Adrenal gland (tissue), 12 donors: ENCODE results near the gene SLC37A1. TPM values are rescaled to one million over a fixed set of nuclear protein-coding genes. Genes with fewer than 3 reads are reported as not detected.

Experiments used
- DNase-seq, 7 donors: peaks; one replicate each; pipeline ENCODE4 v3.0.0-alpha.2; 2019 to 2020
- H3K27ac ChIP-seq, 5 donors: fragments of 200-600 bp; sonication (generic) in 4 of 5; 1 replicate in 3 of 5; 2 replicates in 2 of 5; pipeline versions ENCODE4 v1.5.1 to v1.8.0; 2016 to 2020; ENCODE audit warnings: mild to moderate bottlenecking in 1 of 5
- H3K27me3 ChIP-seq: fragments of 200-600 bp; 2 replicates; pipeline ENCODE4 v1.8.0; 2021
- H3K36me3 ChIP-seq, 2 donors: fragments of 200-600 bp; replicated peaks in 1 of 2; 1 replicate in 1 of 2; 2 replicates in 1 of 2; pipeline versions ENCODE4 v1.5.1 to v1.8.0; 2018 to 2022
- H3K4me1 ChIP-seq, 2 donors: fragments of 200-600 bp; replicated peaks in 1 of 2; 1 replicate in 1 of 2; 2 replicates in 1 of 2; pipeline versions ENCODE4 v1.5.1 to v1.8.0; 2018 to 2021
- H3K4me3 ChIP-seq, 4 donors: fragments of 200-600 bp; sonication (generic) in 3 of 4; one replicate each; pipeline ENCODE4 v1.5.1; 2016 to 2018
- H3K9me3 ChIP-seq, 3 donors: fragments of 200-600 bp; sonication (generic) in 1 of 3; replicated peaks in 1 of 3; 1 replicate in 2 of 3; 2 replicates in 1 of 3; pipeline versions ENCODE4 v1.5.1 to v1.8.0; 2016 to 2021
- POLR2A ChIP-seq, 2 donors: fragments of 450-650 bp; IDR thresholded peaks; one replicate each; pipeline ENCODE4 v1.6.1; 2017; ENCODE audit warnings: antibody characterized with exemption in 2 of 2, mild to moderate bottlenecking in 2 of 2, moderate library complexity in 1 of 2
- WGBS, 4 donors: extraction: QIAGEN DNeasy Blood & Tissue Kit in 2 of 4; methylation state at CpG; one replicate each; pipeline versions ENCODE4 v1.1.5 to v1.1.7; 2013 to 2017; 5-methylcytosine and 5-hydroxymethylcytosine counted together
- intact Hi-C, 2 donors: fragments of 100-400 bp; cut with DNase I; formaldehyde crosslinking; loops; one replicate each; pipeline versions ENCODE4 v1.14.1 to v1.15.0; 2022 to 2023
- polyA plus RNA-seq, 3 donors: library from polyadenylated mRNA; stranded (reverse); fragments of 200-250 nt in 2 of 3; fragments of 350-450 nt in 1 of 3; fragmentation: Illumina TruSeq in 1 of 3; extraction: RNeasy Lipid Tissue Mini Kit (QIAGEN cat#74804) in 1 of 3; gene quantifications; one replicate each; pipeline ENCODE4 v1.2.3, GENCODE V29; 2013 to 2014
- total RNA-seq, 9 donors: library from RNA; depleted of rRNA in 4 of 9; stranded (reverse); fragments of >200 nt in 4 of 9; fragments of 120-200 nt in 1 of 9; fragmentation: NEBNext Ultra II Directional in 1 of 9; extraction: Animal tissue kit (Norgen Biotek cat#: 25700) in 1 of 9; gene quantifications; one replicate each; pipeline versions ENCODE4 v1.1.0 to v1.2.4, GENCODE V29; 2013 to 2023
- TF ChIP-seq, protein P1 (sequence below), 6 experiments: fragments of 450-650 bp in 4 of 6; fragments of 200-600 bp in 2 of 6; sonication (generic) in 1 of 6; IDR thresholded peaks; 1 replicate in 5 of 6; 2 replicates in 1 of 6; pipeline versions ENCODE4 v1.5.1 to v1.8.0; 2016 to 2021; ENCODE audit warnings: antibody characterized with exemption in 6 of 6, mild to moderate bottlenecking in 2 of 6, moderate library complexity in 1 of 6
- donor health status: healthy with polysubstance abuse.
- donor health status: Bipolar disorder and iron deficiency.
- donor health status: DM: yes; HTN: yes; CAD: no.
- donor health status: DM: no; HTN: no; CAD: no.
- donor health status: DM: no; HTN: no; CAD: no.
- donor health status: DM: yes; HTN: yes; CAD: no.

SLC37A1 gene
- total and polyA plus RNA-seq, 12 donors = 4.8 to 27.2 (median 16.3) TPM

DNA sequence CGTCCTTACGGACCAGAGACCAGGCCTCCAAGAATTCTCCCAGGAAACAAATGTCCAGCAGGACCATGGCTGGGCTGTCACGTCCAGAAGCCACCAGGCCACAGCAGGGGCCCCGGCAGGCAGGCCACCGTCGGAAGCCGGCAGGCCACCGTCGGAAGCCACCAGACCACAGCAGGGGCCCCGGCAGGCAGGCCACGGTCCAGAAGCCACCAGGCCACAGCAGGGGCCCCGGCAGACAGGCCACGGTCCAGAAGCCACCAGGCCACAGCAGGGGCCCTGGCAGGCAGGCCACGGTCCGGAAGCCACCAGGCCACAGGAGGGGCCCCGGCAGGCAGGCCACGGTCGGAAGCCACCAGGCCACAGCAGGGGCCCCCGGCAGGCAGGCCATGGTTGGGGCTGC is 72.8 kb downstream of the SLC37A1 start:
- TF ChIP-seq, protein P1, sequence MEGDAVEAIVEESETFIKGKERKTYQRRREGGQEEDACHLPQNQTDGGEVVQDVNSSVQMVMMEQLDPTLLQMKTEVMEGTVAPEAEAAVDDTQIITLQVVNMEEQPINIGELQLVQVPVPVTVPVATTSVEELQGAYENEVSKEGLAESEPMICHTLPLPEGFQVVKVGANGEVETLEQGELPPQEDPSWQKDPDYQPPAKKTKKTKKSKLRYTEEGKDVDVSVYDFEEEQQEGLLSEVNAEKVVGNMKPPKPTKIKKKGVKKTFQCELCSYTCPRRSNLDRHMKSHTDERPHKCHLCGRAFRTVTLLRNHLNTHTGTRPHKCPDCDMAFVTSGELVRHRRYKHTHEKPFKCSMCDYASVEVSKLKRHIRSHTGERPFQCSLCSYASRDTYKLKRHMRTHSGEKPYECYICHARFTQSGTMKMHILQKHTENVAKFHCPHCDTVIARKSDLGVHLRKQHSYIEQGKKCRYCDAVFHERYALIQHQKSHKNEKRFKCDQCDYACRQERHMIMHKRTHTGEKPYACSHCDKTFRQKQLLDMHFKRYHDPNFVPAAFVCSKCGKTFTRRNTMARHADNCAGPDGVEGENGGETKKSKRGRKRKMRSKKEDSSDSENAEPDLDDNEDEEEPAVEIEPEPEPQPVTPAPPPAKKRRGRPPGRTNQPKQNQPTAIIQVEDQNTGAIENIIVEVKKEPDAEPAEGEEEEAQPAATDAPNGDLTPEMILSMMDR (IDR thresholded peaks at IDR 0.05) = no peak
- no peak for TF ChIP-seq POLR2A (IDR thresholded peaks at IDR 0.05)
- H3K4me1 ChIP-seq = no peaks in the 10 kb centered on the region
- 88 to 93% (median 90%) methylated on average over 3 to 19 of the region's 19 CpGs for WGBS, 4 donors
- no peaks in the 10 kb centered on the region for H3K36me3 ChIP-seq
- H3K9me3 ChIP-seq = no peaks in the 10 kb centered on the region
- intact Hi-C loops = no loop called here
- no peak overlapping the region for H3K27ac ChIP-seq
- DNase-seq = peak in 1 of 7 donors; percentile 5
- H3K27me3 ChIP-seq = no peaks in the 10 kb centered on the region
- no peak overlapping the region for H3K4me3 ChIP-seq

GRCh38 chr21:42587036-42587435 is 73.4 kb downstream of the SLC37A1 start:
- Histone ChIP-seq H3K27ac (no peak overlapping the region), H3K4me1 (no peaks in the 10 kb centered on the region), H3K9me3 (no peaks in the 10 kb centered on the region), H3K27me3 (no peaks in the 10 kb centered on the region), H3K36me3 (no peaks in the 10 kb centered on the region), H3K4me3 (no peak overlapping the region)
- DNase-seq = peak in 2 of 7 donors; percentile 5 to 34
- WGBS, 4 donors = 87 to 93% (median 88%) methylated on average over 15 of the region's 15 CpGs
- intact Hi-C loops = no loop called here
- TF ChIP-seq POLR2A (IDR thresholded peaks at IDR 0.05) = no peak
- TF ChIP-seq, protein P1 (IDR thresholded peaks at IDR 0.05) = no peak

DNA sequence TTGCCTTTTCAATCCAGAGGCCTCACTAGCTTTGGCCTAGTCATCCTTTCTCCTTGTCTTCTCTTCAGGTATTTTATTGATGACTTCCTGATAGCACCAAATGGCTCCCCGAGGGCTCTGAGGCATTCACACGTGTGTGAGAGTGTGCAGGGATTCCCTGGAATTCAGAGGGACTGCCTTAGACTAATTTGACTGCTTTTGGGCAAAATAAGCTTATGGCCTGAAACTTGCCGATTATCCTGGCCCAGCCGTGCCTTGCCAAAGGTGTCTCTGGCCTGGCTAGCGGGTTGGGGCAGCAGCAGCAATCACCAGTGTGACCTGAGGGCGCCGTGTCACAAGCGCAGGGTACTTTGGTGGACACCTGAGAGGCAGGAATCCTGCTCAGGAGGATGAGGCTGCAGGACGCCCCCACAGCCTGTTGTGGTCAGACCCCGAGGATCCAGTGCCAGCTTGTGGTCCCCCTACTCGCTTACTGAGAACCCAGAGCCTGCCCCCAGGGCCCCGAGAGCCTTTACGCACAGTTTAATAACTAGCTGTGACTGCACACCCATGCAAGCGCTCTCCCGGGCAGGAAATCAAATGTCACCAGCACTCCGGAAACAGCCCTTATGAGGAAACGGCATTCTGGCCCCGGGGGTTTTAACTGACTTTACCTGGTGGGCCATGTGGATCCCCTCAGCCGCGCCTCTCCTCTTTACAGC is 76.9 kb downstream of the SLC37A1 start:
- intact Hi-C loops = loop anchor here (5.0 to 10.0 kb wide), 2 partner anchors 46 to 227 kb away; no protein-coding TSS in a partner anchor
- TF ChIP-seq, protein P1 (IDR thresholded peaks at IDR 0.05) = no peak
- no peak for TF ChIP-seq POLR2A (IDR thresholded peaks at IDR 0.05)
- H3K9me3 ChIP-seq = no peaks in the 10 kb centered on the region
- H3K27me3 ChIP-seq = no peaks in the 10 kb centered on the region
- no peaks in the 10 kb centered on the region for H3K36me3 ChIP-seq
- H3K4me3 ChIP-seq = no peak overlapping the region
- DNase-seq = peak in 2 of 7 donors; percentile 11 to 49
- H3K27ac ChIP-seq = no peak overlapping the region
- H3K4me1 ChIP-seq = no peaks in the 10 kb centered on the region
- WGBS, 4 donors = 60 to 76% (median 64%) methylated on average over 17 to 20 of the region's 20 CpGs

GRCh38 chr21:42591170-42591869 is 77.7 kb downstream of the SLC37A1 start:
- WGBS, 4 donors = 64 to 83% (median 73%) methylated on average over 10 to 18 of the region's 18 CpGs
- intact Hi-C loops = loop anchor here (5.0 to 10.0 kb wide), 2 partner anchors 47 to 226 kb away; no protein-coding TSS in a partner anchor

More at GRCh38 chr21:42591170-42591869, 77.7 kb downstream of the SLC37A1 start:
- Histone ChIP-seq H3K4me1 (no peaks in the 10 kb centered on the region), H3K4me3 (no peak overlapping the region), H3K27ac (no peak overlapping the region), H3K9me3 (no peaks in the 10 kb centered on the region), H3K36me3 (no peaks in the 10 kb centered on the region), H3K27me3 (no peaks in the 10 kb centered on the region)
- TF ChIP-seq, protein P1 (IDR thresholded peaks at IDR 0.05) = no peak
- TF ChIP-seq POLR2A (IDR thresholded peaks at IDR 0.05) = no peak
- DNase-seq = no peak
